ENCODE data around the gene MAN1A1. TPM values are rescaled to one million over a fixed set of nuclear protein-coding genes. Genes with fewer than 3 reads are reported as not detected.

The MAN1A1 gene
- polyA plus RNA-seq, 1 donor (not counting 4 experiments of a cell fraction or from before 2014, with no cell fraction given), result 20.2 TPM

DNA sequence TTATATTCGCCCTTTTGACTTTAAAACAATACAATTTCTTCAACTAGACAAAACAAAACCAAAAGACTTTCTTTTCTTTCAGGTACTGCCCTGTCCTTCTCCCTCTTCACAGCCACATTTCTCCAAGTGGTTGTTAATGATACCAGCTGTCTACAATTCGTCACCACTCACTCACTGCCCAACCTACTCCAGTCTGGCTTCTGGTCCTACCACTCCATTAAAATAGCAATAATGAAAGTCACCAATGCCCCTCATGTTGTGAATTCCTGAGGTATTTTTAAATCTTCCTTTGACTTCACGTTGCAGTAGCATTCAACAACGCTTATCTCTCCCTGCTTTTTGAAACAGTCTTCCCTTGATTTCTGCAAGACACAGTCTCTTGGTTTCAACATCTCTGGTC is 11.6 kb upstream of the MAN1A1 start:
- Histone ChIP-seq H2AFZ (ENCODE audit: control insufficient read depth, low read length) (no peak overlapping the region), H4K20me1 (ENCODE audit: control insufficient read depth, extremely low read depth, insufficient read depth, low read length) (no peaks in the 10 kb centered on the region), H3K9me1 (ENCODE audit: control insufficient read depth, extremely low read depth, insufficient read depth, low read length) (no peaks in the 10 kb centered on the region), H3K27me3 (ENCODE audit: control insufficient read depth, extremely low read depth, insufficient read depth, low read length) (no peaks in the 10 kb centered on the region), H3K4me1 (ENCODE audit: control insufficient read depth, extremely low read depth, insufficient read depth, low read length) (no peaks in the 10 kb centered on the region), H3K9me3 (ENCODE audit: control insufficient read depth, low read depth, low read length) (no peaks in the 10 kb centered on the region), H3K36me3 (ENCODE audit: control insufficient read depth in 2 of 2, extremely low read depth in 1 of 2, insufficient read depth in 2 of 2, low read length in 2 of 2) (no peaks in the 10 kb centered on the region), H3K4me2 (ENCODE audit: control insufficient read depth, extremely low read depth, insufficient read depth, low read depth, low read length) (no peak overlapping the region), H3K79me2 (ENCODE audit: control insufficient read depth, insufficient read depth, low read length) (no peaks in the 10 kb centered on the region), H3K9ac (ENCODE audit: control insufficient read depth, extremely low read depth, insufficient read depth, low read length) (no peak overlapping the region), H3K4me3 (ENCODE audit: control insufficient read depth in 2 of 3, extremely low read depth in 1 of 3, insufficient read depth in 2 of 3, low read depth in 1 of 3, low read length in 3 of 3) (no peak overlapping the region), H3K27ac (ENCODE audit: control insufficient read depth, insufficient read depth, low read length) (no peak overlapping the region)
- FAIRE-seq, result no peak
- dilution Hi-C loops (cut with MboI; ENCODE audit: extremely low pct_ligation_motif_present, low sequenced_read_pairs), result no loop called here
- DNase-seq (ENCODE audit: low read depth, low spot score), result no peak
- no peak for TF ChIP-seq EZH2 (IDR thresholded peaks at IDR 0.05; ENCODE audit: low read length)
- TF ChIP-seq, protein P1, sequence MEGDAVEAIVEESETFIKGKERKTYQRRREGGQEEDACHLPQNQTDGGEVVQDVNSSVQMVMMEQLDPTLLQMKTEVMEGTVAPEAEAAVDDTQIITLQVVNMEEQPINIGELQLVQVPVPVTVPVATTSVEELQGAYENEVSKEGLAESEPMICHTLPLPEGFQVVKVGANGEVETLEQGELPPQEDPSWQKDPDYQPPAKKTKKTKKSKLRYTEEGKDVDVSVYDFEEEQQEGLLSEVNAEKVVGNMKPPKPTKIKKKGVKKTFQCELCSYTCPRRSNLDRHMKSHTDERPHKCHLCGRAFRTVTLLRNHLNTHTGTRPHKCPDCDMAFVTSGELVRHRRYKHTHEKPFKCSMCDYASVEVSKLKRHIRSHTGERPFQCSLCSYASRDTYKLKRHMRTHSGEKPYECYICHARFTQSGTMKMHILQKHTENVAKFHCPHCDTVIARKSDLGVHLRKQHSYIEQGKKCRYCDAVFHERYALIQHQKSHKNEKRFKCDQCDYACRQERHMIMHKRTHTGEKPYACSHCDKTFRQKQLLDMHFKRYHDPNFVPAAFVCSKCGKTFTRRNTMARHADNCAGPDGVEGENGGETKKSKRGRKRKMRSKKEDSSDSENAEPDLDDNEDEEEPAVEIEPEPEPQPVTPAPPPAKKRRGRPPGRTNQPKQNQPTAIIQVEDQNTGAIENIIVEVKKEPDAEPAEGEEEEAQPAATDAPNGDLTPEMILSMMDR (optimal IDR thresholded peaks at IDR 0.05 in 1 of 3, IDR thresholded peaks at IDR 0.05 in 1 of 3, conservative IDR thresholded peaks at IDR 0.05 in 1 of 3; ENCODE audit: extremely low read depth in 1 of 3, insufficient read depth in 2 of 3, low read length in 3 of 3), result no peak

DNA sequence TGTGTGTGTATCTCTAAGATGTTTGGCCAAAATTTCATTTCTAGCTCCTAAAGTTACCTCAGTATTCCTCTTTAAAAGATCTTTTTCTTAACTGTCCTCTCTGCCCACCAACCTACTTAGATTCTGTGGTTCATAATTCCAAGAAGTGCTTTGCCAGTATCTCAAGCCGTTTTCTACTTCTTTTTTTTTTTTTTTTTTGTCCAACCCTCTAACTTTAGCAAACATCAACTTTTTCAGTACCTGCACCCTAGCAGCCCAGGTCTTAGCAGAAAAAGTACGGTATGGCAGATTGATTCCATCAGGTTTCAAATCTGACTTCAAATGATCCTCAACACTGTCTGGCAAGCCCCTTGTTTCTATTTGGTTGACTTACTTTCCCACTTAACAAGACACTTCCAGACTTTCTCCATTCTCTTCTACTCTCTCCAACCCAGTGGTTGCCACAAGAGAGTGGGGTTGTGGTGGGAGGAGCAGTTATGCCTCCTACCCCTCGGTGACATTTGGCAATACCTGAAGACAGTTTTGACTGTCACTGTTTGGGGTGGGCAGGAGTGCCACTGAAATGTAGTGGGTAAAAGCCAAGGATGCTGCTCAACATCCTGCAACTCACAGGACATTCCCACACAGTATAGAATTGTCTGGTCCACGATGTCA is 10.8 kb upstream of the MAN1A1 start:
- dilution Hi-C loops (cut with MboI; ENCODE audit: extremely low pct_ligation_motif_present, low sequenced_read_pairs), result no loop called here
- no peaks in the 10 kb centered on the region for H3K9me3 ChIP-seq (ENCODE audit: control insufficient read depth, low read depth, low read length)
- FAIRE-seq, result no peak
- no peaks in the 10 kb centered on the region for H3K4me1 ChIP-seq (ENCODE audit: control insufficient read depth, extremely low read depth, insufficient read depth, low read length)
- no peaks in the 10 kb centered on the region for H3K36me3 ChIP-seq (ENCODE audit: control insufficient read depth in 2 of 2, extremely low read depth in 1 of 2, insufficient read depth in 2 of 2, low read length in 2 of 2)
- H3K4me2 ChIP-seq (ENCODE audit: control insufficient read depth, extremely low read depth, insufficient read depth, low read depth, low read length), result no peak overlapping the region
- TF ChIP-seq, protein P1 (optimal IDR thresholded peaks at IDR 0.05 in 1 of 3, IDR thresholded peaks at IDR 0.05 in 1 of 3, conservative IDR thresholded peaks at IDR 0.05 in 1 of 3; ENCODE audit: extremely low read depth in 1 of 3, insufficient read depth in 2 of 3, low read length in 3 of 3), result no peak
- no peak for TF ChIP-seq EZH2 (IDR thresholded peaks at IDR 0.05; ENCODE audit: low read length)
- H3K4me3 ChIP-seq (ENCODE audit: control insufficient read depth in 2 of 3, extremely low read depth in 1 of 3, insufficient read depth in 2 of 3, low read depth in 1 of 3, low read length in 3 of 3), result no peak overlapping the region
- H3K27me3 ChIP-seq (ENCODE audit: control insufficient read depth, extremely low read depth, insufficient read depth, low read length), result no peaks in the 10 kb centered on the region
- no peak overlapping the region for H3K27ac ChIP-seq (ENCODE audit: control insufficient read depth, insufficient read depth, low read length)
- H3K9ac ChIP-seq (ENCODE audit: control insufficient read depth, extremely low read depth, insufficient read depth, low read length), result no peak overlapping the region
- H3K9me1 ChIP-seq (ENCODE audit: control insufficient read depth, extremely low read depth, insufficient read depth, low read length), result no peaks in the 10 kb centered on the region
- H3K79me2 ChIP-seq (ENCODE audit: control insufficient read depth, insufficient read depth, low read length), result no peaks in the 10 kb centered on the region
- DNase-seq (ENCODE audit: low read depth, low spot score), result no peak
- H4K20me1 ChIP-seq (ENCODE audit: control insufficient read depth, extremely low read depth, insufficient read depth, low read length), result no peaks in the 10 kb centered on the region
- no peak overlapping the region for H2AFZ ChIP-seq (ENCODE audit: control insufficient read depth, low read length)

Measured in keratinocyte (primary cell).